Activated T-cell treated with anti-CD3 and anti-CD28 coated beads, Interleukin-2, amount 50 U/mL, for 4 hours (primary cell): ENCODE measurements around the gene PCDHB10. TPM values are rescaled to one million over a fixed set of nuclear protein-coding genes. Genes with fewer than 3 reads are reported as not detected.
A peak's percentile ranks its signal among the peaks of the same experiment; 100 is the strongest.
"Not testable (repeated sequence)": the region's sequence is repeated elsewhere in the genome, so short reads cannot be mapped to it uniquely, and the experiment has no call there.

Experiments used
- ATAC-seq, 2 donors: fragments of 200-7000 bp; cut with Tn5 transposase; one replicate each; pipeline ENCODE4 v1.10.0; 2021
- DNase-seq: peaks from one replicate; pipeline ENCODE4 v3.0.0-alpha.2; 2020
- H3K27me3 Mint-ChIP-seq: one replicate; pipeline ENCODE4 v1.8.0; 2021; ENCODE audit warnings: low read depth, mixed read lengths
- H3K36me3 Mint-ChIP-seq: one replicate; pipeline ENCODE4 v1.8.0; 2022; ENCODE audit warnings: mixed read lengths; ENCODE audit not compliant: insufficient read depth
- H3K4me1 Mint-ChIP-seq: one replicate; pipeline ENCODE4 v1.8.0; 2021; ENCODE audit warnings: low read depth, mixed read lengths
- H3K4me3 Mint-ChIP-seq: one replicate; pipeline ENCODE4 v1.8.0; 2021; ENCODE audit warnings: mild to moderate bottlenecking, moderate library complexity, mixed read lengths
- H3K9me3 Mint-ChIP-seq: one replicate; pipeline ENCODE4 v1.8.0; 2021; ENCODE audit warnings: mixed read lengths
- total RNA-seq, 3 donors: library from RNA; stranded (reverse); gene quantifications; one replicate each; pipeline ENCODE4 v1.2.1, GENCODE V29; 2021

Gene PCDHB10
- total RNA-seq, 3 donors from 2014 or later = 0.08 TPM; not detected in 2

DNA sequence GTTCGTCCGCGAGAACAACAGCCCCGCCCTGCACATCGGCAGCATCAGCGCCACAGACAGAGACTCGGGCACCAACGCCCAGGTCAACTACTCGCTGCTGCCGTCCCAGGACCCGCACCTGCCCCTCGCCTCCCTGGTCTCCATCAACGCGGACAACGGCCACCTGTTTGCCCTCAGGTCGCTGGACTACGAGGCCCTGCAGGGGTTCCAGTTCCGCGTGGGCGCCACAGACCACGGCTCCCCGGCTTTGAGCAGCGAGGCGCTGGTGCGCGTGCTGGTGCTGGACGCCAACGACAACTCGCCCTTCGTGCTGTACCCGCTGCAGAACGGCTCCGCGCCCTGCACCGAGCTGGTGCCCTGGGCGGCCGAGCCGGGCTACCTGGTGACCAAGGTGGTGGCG lies 18.1 kb downstream of the PCDHB10 start:
- DNase-seq, H3K4me3 Mint-ChIP-seq, H3K36me3 Mint-ChIP-seq, H3K4me1 Mint-ChIP-seq, ATAC-seq: not testable (repeated sequence)
- Mint-ChIP-seq H3K27me3 (peaks cover 63% of the 10 kb centered on the region), H3K9me3 (peaks cover 15% of the 10 kb centered on the region)

DNA sequence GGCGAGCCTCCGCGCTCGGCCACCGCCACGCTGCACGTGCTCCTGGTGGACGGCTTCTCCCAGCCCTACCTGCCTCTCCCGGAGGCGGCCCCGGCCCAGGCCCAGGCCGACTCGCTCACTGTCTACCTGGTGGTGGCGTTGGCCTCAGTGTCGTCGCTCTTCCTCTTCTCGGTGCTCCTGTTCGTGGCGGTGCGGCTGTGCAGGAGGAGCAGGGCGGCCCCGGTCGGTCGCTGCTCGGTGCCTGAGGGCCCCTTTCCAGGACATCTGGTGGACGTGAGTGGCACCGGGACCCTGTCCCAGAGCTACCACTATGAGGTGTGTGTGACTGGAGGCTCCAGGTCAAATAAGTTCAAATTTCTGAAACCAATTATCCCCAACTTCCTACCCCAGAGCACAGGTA lies 18.7 kb downstream of the PCDHB10 start:
- H3K36me3 Mint-ChIP-seq, H3K4me1 Mint-ChIP-seq, DNase-seq, H3K4me3 Mint-ChIP-seq, ATAC-seq: not testable (repeated sequence)
- peaks cover 64% of the 10 kb centered on the region for H3K27me3 Mint-ChIP-seq
- H3K9me3 Mint-ChIP-seq = peaks cover 15% of the 10 kb centered on the region

DNA sequence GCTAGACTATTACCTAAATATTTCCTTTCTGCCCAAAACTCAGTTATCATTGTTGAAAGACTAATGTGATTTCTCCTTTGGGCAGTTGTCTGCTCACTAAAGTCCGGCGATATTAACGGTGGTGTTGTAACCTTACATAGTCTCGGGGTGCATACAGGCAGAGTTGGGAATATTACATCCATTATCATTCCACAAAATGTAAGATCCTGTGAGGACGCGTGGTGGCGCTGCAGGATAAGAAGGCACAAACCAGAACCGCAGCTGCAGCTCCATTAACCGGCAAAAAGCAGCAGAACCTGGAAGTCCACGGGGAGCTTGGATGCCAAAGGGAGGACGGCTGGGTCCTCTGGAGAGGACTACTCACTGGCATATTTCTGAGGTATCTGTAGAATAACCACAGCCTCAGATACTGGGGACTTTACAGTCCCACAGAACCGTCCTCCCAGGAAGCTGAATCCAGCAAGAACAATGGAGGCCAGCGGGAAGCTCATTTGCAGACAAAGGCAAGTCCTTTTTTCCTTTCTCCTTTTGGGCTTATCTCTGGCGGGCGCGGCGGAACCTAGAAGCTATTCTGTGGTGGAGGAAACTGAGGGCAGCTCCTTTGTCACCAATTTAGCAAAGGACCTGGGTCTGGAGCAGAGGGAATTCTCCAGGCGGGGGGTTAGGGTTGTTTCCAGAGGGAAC lies 21.6 kb downstream of the PCDHB10 start, which contains the start of gene PCDHB13:
Gene PCDHB13 (plus strand): TSS at position 264 of the 684 bp plus-strand sequence. CDS start 205 bp downstream, at position 469.
- H3K36me3 Mint-ChIP-seq, H3K4me3 Mint-ChIP-seq, H3K4me1 Mint-ChIP-seq, DNase-seq, ATAC-seq: not testable (repeated sequence)
- Mint-ChIP-seq H3K27me3 (peaks cover 59% of the 10 kb centered on the region), H3K9me3 (peaks cover 20% of the 10 kb centered on the region)

DNA sequence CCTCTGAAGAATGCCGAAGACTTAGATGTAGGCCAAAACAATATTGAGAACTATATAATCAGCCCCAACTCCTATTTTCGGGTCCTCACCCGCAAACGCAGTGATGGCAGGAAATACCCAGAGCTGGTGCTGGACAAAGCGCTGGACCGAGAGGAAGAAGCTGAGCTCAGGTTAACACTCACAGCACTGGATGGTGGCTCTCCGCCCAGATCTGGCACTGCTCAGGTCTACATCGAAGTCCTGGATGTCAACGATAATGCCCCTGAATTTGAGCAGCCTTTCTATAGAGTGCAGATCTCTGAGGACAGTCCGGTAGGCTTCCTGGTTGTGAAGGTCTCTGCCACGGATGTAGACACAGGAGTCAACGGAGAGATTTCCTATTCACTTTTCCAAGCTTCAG lies 22.4 kb downstream of the PCDHB10 start:
- not testable (repeated sequence) for H3K36me3 Mint-ChIP-seq, H3K4me1 Mint-ChIP-seq, DNase-seq, H3K4me3 Mint-ChIP-seq, ATAC-seq
- H3K9me3 Mint-ChIP-seq = peaks cover 24% of the 10 kb centered on the region
- H3K27me3 Mint-ChIP-seq = peaks cover 57% of the 10 kb centered on the region

DNA sequence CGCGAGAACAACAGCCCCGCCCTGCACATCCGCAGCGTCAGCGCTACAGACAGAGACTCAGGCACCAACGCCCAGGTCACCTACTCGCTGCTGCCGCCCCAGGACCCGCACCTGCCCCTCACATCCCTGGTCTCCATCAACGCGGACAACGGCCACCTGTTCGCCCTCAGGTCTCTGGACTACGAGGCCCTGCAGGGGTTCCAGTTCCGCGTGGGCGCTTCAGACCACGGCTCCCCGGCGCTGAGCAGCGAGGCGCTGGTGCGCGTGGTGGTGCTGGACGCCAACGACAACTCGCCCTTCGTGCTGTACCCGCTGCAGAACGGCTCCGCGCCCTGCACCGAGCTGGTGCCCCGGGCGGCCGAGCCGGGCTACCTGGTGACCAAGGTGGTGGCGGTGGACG lies 23.4 kb downstream of the PCDHB10 start:
- Mint-ChIP-seq H3K9me3 (peaks cover 25% of the 10 kb centered on the region), H3K27me3 (peaks cover 54% of the 10 kb centered on the region)
- not testable (repeated sequence) for H3K4me3 Mint-ChIP-seq, ATAC-seq, H3K36me3 Mint-ChIP-seq, H3K4me1 Mint-ChIP-seq, DNase-seq

DNA sequence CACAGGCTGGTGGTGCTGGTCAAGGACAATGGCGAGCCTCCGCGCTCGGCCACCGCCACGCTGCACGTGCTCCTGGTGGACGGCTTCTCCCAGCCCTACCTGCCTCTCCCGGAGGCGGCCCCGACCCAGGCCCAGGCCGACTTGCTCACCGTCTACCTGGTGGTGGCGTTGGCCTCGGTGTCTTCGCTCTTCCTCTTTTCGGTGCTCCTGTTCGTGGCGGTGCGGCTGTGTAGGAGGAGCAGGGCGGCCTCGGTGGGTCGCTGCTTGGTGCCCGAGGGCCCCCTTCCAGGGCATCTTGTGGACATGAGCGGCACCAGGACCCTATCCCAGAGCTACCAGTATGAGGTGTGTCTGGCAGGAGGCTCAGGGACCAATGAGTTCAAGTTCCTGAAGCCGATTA lies 23.9 kb downstream of the PCDHB10 start:
- H3K36me3 Mint-ChIP-seq, DNase-seq, H3K4me1 Mint-ChIP-seq, ATAC-seq, H3K4me3 Mint-ChIP-seq: not testable (repeated sequence)
- H3K9me3 Mint-ChIP-seq = peaks cover 22% of the 10 kb centered on the region
- H3K27me3 Mint-ChIP-seq = peaks cover 51% of the 10 kb centered on the region

DNA sequence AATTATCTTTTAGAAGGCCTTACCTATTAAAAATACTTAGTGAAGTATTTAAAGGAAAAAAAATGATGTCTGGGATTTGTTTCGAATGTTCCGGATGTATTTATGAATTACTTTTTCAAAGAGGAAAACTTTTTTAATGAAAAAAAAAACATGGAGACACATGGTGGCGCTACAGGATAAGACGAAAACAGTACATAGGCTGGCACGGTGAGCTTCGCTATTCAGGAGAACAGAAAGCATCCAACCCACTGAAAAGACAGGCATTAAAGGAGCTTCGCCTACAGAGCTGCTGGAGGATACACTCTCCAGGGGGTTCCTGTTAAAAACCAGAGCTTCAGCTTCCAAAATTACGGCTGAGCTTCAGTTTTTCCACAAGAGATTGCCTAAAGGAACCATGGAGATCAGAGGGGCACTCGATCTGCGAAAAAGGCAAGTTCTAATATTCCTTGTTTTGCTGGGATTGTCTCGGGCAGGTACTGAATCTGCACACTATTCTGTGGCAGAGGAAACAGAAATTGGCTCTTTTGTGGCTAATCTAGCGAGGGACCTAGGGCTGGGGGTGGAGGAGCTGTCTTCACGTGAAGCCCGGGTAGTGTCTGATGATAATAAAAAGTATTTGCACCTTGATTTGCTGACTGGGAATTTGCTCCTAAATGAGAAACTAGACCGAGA lies 31.1 kb downstream of the PCDHB10 start, which contains the start of gene PCDHB14:
Gene PCDHB14 (plus strand): TSS at position 232 of the 672 bp plus-strand sequence. CDS start 163 bp downstream, at position 395.
- DNase-seq = no peak
- H3K4me3 Mint-ChIP-seq = peak within 1 kb of the TSS; percentile 41
- H3K27me3 Mint-ChIP-seq = peaks cover 47% of the 10 kb centered on the region

DNA sequence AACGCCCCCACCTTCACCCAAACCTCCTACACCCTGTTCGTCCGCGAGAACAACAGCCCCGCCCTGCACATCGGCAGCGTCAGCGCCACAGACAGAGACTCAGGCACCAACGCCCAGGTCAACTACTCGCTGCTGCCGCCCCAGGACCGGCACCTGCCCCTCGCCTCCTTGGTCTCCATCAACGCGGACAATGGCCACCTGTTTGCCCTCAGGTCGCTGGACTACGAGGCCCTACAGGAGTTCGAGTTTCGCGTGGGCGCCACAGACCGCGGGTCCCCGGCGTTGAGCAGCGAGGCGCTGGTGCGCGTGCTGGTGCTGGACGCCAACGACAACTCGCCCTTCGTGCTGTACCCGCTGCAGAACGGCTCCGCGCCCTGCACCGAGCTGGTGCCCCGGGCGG lies 32.7 kb downstream of the PCDHB10 start:
- ATAC-seq, H3K4me3 Mint-ChIP-seq, DNase-seq, H3K4me1 Mint-ChIP-seq, H3K36me3 Mint-ChIP-seq: not testable (repeated sequence)
- peaks cover 38% of the 10 kb centered on the region for H3K27me3 Mint-ChIP-seq
- H3K9me3 Mint-ChIP-seq = peaks cover 18% of the 10 kb centered on the region

More for the DNA sequence above, 31.1 kb downstream of the PCDHB10 start, which contains the start of gene PCDHB14:
- ATAC-seq = no peak
- Mint-ChIP-seq H3K9me3 (peaks cover 24% of the 10 kb centered on the region), H3K4me1 (peaks cover 3% of the 10 kb centered on the region), H3K36me3 (no peaks in the 10 kb centered on the region)

DNA sequence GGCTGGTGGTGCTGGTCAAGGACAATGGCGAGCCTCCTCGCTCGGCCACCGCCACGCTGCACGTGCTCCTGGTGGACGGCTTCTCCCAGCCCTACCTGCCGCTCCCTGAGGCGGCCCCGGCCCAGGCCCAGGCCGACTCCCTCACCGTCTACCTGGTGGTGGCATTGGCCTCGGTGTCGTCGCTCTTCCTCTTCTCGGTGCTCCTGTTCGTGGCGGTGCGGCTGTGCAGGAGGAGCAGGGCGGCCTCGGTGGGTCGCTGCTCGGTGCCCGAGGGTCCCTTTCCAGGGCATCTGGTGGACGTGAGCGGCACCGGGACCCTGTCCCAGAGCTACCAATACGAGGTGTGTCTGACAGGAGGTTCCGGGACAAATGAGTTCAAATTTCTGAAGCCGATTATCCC lies 33.3 kb downstream of the PCDHB10 start:
- H3K4me1 Mint-ChIP-seq, DNase-seq, ATAC-seq, H3K36me3 Mint-ChIP-seq, H3K4me3 Mint-ChIP-seq: not testable (repeated sequence)
- Mint-ChIP-seq H3K9me3 (peaks cover 15% of the 10 kb centered on the region), H3K27me3 (peaks cover 36% of the 10 kb centered on the region)

DNA sequence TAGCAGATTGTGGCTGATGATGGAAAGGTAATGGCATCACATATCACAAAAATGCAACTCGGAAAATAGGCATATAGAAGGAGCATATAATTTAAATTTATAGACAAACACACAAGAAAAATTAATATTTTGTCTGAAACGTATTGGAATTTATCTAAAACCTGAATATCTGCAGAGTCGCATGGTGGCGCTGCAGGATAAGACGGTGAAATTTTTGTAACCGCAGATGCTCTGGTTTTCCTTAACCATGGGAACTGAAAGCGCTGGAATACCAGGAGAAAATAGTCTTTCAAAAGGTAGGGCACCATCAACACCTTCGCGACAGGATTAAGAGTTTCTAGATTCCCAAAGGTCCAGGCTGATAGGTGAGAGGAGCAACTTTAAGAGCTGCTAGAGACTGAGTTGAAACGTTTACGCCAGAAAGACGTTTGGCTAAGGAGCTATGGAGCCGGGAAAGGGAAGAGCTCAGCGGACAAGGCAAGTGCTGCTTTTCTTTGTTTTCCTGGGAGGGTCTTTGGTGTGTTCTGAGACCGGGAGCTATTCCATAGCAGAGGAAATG lies 42.0 kb downstream of the PCDHB10 start:
- Mint-ChIP-seq H3K36me3 (peaks cover 5% of the 10 kb centered on the region), H3K9me3 (peaks cover 47% of the 10 kb centered on the region), H3K4me3 (no peak overlapping the region), H3K27me3 (peaks cover 35% of the 10 kb centered on the region), H3K4me1 (no peaks in the 10 kb centered on the region)
- DNase-seq (no peak), ATAC-seq (no peak)

DNA sequence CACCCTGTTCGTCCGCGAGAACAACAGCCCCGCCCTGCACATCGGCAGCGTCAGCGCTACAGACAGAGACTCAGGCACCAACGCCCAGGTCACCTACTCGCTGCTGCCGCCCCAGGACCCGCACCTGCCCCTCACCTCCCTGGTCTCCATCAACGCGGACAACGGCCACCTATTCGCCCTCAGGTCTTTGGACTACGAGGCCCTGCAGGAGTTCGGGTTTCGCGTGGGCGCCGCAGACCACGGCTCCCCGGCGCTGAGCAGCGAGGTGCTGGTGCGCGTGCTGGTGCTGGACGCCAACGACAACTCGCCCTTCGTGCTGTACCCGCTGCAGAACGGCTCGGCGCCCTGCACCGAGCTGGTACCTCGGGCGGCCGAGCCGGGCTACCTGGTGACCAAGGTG lies 43.8 kb downstream of the PCDHB10 start:
- not testable (repeated sequence) for ATAC-seq, H3K4me1 Mint-ChIP-seq, DNase-seq, H3K4me3 Mint-ChIP-seq
- H3K36me3 Mint-ChIP-seq = peaks cover 12% of the 10 kb centered on the region
- peaks cover 53% of the 10 kb centered on the region for H3K27me3 Mint-ChIP-seq
- H3K9me3 Mint-ChIP-seq = peaks cover 63% of the 10 kb centered on the region

DNA sequence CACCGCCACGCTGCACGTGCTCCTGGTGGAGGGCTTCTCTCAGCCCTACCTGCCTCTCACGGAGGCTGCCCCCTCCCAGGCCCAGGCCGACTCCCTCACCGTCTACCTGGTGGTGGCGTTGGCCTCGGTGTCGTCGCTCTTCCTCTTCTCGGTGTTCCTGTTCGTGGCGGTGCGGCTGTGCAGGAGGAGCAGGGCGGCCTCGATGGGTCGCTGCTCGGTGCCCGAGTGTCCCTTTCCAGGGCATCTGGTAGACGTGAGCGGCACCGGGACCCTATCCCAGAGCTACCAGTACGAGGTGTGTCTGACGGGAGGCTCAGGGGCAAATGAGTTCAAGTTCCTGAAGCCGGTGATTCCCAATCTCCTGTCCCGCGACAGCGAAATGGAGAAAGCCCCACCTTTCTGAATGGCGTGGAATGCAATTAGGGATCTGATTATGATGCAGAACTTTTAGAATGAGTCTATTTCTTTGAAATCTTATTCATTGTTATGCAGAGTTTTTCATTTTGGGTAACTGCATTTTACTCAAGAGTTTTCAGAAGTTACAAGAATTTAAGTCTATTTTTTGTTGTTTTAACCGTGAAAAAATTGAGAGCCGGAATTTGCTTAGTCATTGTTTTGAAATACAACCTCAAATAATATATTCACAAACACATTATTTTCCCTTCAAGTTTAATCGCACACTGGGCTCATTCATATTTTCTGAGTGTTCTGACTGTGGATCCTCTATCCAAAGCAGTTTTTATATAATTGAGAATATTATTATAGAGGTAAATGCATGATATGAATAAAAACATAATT lies 44.6 kb downstream of the PCDHB10 start:
- Mint-ChIP-seq H3K36me3 (peaks cover 12% of the 10 kb centered on the region), H3K4me1 (no peaks in the 10 kb centered on the region), H3K27me3 (peaks cover 56% of the 10 kb centered on the region), H3K9me3 (peaks cover 57% of the 10 kb centered on the region), H3K4me3 (no peak overlapping the region)
- DNase-seq (no peak), ATAC-seq (no peak)

DNA sequence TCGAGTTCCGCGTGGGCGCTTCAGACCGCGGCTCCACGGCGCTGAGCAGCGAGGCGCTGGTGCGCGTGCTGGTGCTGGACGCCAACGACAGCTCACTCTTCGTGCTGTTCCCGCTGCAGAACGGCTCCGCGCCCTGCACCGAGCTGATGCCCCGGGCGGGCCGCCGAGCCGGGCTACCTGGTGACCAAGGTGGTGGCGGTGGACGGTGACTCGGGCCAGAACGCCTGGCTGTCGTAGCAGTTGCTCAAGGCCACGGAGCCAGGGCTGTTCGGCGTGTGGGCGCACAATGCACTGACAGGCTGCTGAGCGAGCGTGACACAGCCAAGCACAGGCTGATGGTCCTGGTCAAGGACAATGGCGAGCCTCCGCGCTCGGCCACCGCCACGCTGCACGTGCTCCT lies 49.3 kb downstream of the PCDHB10 start:
- ATAC-seq (no peak), DNase-seq (no peak)
- Mint-ChIP-seq H3K9me3 (peaks cover 53% of the 10 kb centered on the region), H3K27me3 (peaks cover 60% of the 10 kb centered on the region), H3K4me1 (no peaks in the 10 kb centered on the region), H3K36me3 (peaks cover 9% of the 10 kb centered on the region), H3K4me3 (no peak overlapping the region)
